Measurements from ENCODE around the gene COL4A2.
A peak's percentile ranks its signal among the peaks of the same experiment; 100 is the strongest.

Gene COL4A2

GRCh38 chr13:110548891-110549794 lies 242.1 kb downstream of the COL4A2 start:
- no peak for DNase-seq

GRCh38 chr13:110549795-110550160 lies 242.7 kb downstream of the COL4A2 start:
- DNase-seq, result no peak

- no peak for DNase-seq
Observed at GRCh38 chr13:110551284-110551683, 244.2 kb downstream of the COL4A2 start.

- DNase-seq, result no peak
Observed at GRCh38 chr13:110552767-110553166, 245.7 kb downstream of the COL4A2 start.

DNA sequence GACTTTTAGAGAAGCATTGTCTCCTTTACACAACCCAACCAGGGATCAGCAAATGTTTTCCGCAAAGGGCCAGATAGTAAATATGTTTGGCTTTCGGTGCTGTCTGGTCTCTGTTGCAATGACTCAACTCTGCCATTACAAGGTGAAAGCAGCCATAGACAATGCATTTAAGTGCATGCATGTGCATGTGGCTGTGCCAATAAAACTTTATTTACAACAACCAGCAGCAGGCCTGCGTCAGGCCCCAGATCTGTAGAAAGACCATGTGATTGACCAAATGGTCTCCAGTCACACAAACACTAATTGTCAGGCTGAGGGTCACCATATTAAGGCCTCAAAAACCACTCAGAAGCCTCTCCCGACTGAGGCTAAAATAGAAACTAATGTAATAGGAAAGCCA lies 246.3 kb downstream of the COL4A2 start:
- no peak for DNase-seq

GRCh38 chr13:110554227-110554836 lies 247.2 kb downstream of the COL4A2 start:
- DNase-seq, result no peak

- no peak for DNase-seq
Observed at GRCh38 chr13:110554946-110555345, 247.9 kb downstream of the COL4A2 start.

DNA sequence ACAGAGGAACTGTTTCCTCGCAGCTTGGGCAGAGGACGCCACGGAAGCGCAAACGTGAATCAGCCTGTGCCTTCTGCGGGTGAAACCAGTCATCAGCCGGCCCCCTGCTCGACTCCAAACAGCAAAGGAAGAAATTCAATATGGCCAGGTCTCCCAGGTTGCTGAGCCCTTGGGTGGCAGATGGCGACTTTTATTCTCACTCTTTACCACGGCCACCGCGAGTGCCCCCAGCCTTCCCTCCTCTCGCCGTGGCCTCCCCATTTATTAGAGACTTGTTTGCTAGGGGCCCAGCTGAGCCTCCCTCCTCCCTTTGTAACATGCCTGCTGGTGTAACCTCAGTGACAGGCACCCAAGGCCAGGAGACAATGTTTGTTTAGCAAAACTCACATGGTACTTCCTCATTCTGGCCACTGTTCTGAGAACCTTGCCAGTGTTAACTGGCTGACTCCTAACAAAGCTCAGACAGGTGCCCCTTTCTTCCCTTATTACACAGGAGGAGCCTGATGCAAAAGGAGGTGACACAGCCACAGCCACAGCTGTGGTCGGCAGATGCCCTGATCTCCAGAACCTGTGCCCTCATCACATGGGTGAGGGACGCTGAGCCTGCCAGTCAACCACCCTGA lies 248.6 kb downstream of the COL4A2 start:
- DNase-seq, result peak; percentile 62

DNA sequence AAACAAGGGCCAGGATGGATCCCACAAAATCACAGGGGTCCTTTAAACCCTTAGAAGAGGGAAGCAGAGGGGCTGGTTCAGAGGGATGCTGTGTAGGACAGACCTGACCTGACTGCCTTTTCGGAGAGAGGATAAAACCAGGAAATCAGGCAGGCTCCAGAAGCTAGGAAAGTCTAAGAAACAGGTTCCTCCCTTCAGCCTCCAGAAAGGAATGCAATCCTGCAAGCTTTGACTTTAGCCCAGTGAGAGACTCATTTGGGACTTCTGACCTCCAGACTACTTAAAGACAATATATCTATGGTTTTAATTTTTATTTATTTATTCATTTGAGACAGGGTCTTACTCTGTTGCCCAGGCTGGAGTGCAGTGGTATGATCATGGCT lies 249.1 kb downstream of the COL4A2 start:
- no peak for DNase-seq

GRCh38 chr13:110557082-110557481 lies 250.0 kb downstream of the COL4A2 start:
- DNase-seq, result no peak

DNA sequence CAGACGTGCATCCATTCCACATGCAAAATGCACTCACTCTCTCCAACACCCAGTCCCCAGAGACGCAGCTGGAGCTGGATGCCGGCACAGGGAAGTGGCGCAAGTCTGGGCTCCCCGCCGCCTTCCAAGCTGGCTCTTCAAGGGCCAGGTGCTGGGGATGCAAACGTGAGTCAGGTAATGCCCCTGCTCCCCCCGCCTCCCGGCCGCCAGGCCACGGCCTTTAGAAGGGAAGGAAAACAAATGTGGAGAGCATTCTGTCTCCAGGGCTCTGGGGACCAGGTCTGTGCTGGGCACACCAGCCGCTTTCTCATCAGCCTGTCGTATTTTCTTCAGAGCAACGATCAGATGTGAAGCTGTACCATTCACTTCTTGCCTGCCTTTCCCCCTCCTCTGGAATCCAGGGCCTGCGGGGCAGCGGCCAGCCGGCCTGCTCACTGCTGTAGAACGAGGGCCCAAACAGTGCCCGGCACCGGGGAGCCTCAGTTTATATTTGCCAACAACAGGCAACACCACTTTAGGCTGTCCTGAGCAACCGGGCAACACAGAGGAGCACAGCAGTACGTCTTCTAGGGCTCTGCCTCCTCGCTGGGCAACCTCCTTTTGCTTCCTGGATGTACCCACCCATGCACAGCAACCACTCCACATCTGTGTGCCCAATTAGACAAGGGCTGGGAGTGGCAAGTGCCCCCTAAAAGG lies 250.7 kb downstream of the COL4A2 start:
- peak; percentile 85 for DNase-seq

DNA sequence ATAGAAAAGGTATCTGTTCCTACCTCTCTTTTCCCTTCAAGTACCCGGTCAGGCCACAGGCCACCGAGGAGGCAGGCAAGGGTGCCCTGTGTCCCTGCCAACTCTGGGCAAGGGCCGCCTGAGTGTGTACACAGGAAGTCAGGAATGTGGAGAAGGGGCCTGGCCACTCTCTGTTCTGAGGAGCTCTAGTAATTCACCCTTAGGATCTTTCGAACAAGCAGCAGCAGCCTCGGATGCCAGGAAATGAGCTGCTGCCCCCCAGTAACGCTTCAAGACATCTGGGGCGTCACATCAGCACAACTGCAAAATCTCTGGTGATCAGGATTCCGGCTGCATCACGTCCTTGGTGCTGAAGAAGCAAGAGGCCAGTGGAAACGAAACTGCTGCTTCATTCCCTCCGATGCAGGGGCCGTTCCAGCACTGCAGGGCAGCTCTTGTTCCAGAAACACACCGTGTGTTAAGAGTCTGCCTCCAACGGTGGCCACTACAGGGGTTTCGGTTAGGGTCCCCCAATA lies 252.4 kb downstream of the COL4A2 start:
- peak; percentile 57 for DNase-seq

- no peak for DNase-seq
Observed at GRCh38 chr13:110559986-110560385, 252.9 kb downstream of the COL4A2 start.

GRCh38 chr13:110560601-110561343 lies 253.7 kb downstream of the COL4A2 start:
- peak; percentile 24 for DNase-seq

GRCh38 chr13:110561344-110562035 lies 254.4 kb downstream of the COL4A2 start, which contains the start of gene RAB20:
RAB20 (minus strand) TSS chr13:110561722; CDS start chr13:110561519, 203 bp downstream.
- peak; percentile 61 for DNase-seq

GRCh38 chr13:110562036-110562597 lies 255.0 kb downstream of the COL4A2 start:
- DNase-seq, result no peak

Data from NCI-H510A treated with DMSO at 0.1 percent for 48 hours (cell line).